Activated CD4-positive, alpha-beta T cell treated with anti-CD3 and anti-CD28 coated beads, Interleukin-2, amount 10 ng/mL, durations not matched to agents 24 days and 14 days (primary cell): ENCODE results near the gene ERGIC1. TPM values are rescaled to one million over a fixed set of nuclear protein-coding genes. Genes with fewer than 3 reads are reported as not detected.
A peak's percentile ranks its signal among the peaks of the same experiment; 100 is the strongest.

Experiments
- DNase-seq: peaks from one replicate; pipeline ENCODE4 v3.0.0; 2022
- H3K27ac Mint-ChIP-seq: one replicate; pipeline ENCODE4 v1.8.0; 2022; ENCODE audit warnings: mild to moderate bottlenecking, mixed read lengths
- H3K27me3 Mint-ChIP-seq: one replicate; pipeline ENCODE4 v1.8.0; 2022; ENCODE audit warnings: mixed read lengths
- H3K36me3 Mint-ChIP-seq: one replicate; pipeline ENCODE4 v1.8.0; 2022; ENCODE audit warnings: low read depth, mild to moderate bottlenecking, mixed read lengths
- H3K4me1 Mint-ChIP-seq: one replicate; pipeline ENCODE4 v1.8.0; 2021; ENCODE audit warnings: mixed read lengths
- H3K4me3 Mint-ChIP-seq: one replicate; pipeline ENCODE4 v1.8.0; 2022; ENCODE audit warnings: mild to moderate bottlenecking, moderate library complexity, mixed read lengths
- H3K9me3 Mint-ChIP-seq: one replicate; pipeline ENCODE4 v1.8.0; 2021; ENCODE audit warnings: mixed read lengths
- intact Hi-C: fragments of 100-400 bp; cut with micrococcal nuclease; formaldehyde crosslinking; loops from one replicate; pipeline ENCODE4 v1.15.1; 2023
- total RNA-seq: library from RNA; stranded (reverse); gene quantifications from 2 replicates; pipeline ENCODE4 v1.2.3, GENCODE V29; 2022

Gene ERGIC1
- total RNA-seq, 1 donor from 2014 or later: 47.3 TPM

- no peaks in the 10 kb centered on the region for H3K9me3 Mint-ChIP-seq
- no peak for DNase-seq
- peaks cover 2% of the 10 kb centered on the region for H3K36me3 Mint-ChIP-seq
- peaks cover 34% of the 10 kb centered on the region for H3K4me1 Mint-ChIP-seq
- no peaks in the 10 kb centered on the region for H3K27me3 Mint-ChIP-seq
- peak overlapping the region; percentile 8 for H3K27ac Mint-ChIP-seq
- intact Hi-C loops: no loop called here
- H3K4me3 Mint-ChIP-seq: no peak overlapping the region
Measured at GRCh38 chr5:172852490-172853354, 18.7 kb downstream of the ERGIC1 start.

- no peak for DNase-seq
- Mint-ChIP-seq H3K27me3 (no peaks in the 10 kb centered on the region), H3K9me3 (no peaks in the 10 kb centered on the region), H3K4me3 (no peak overlapping the region), H3K4me1 (peaks cover 34% of the 10 kb centered on the region), H3K27ac (peak overlapping the region; percentile 62), H3K36me3 (peaks cover 2% of the 10 kb centered on the region)
- intact Hi-C loops: no loop called here
Measured at GRCh38 chr5:172853355-172853975, 19.4 kb downstream of the ERGIC1 start.

GRCh38 chr5:172854451-172854871 lies 20.4 kb downstream of the ERGIC1 start:
- H3K4me1 Mint-ChIP-seq: peaks cover 28% of the 10 kb centered on the region
- H3K4me3 Mint-ChIP-seq: no peak overlapping the region
- H3K27ac Mint-ChIP-seq: peak overlapping the region; percentile 75

GRCh38 chr5:172854971-172855370 lies 20.9 kb downstream of the ERGIC1 start:
- H3K4me1 Mint-ChIP-seq: peaks cover 23% of the 10 kb centered on the region
- peaks cover 2% of the 10 kb centered on the region for H3K36me3 Mint-ChIP-seq
- H3K27ac Mint-ChIP-seq: peak overlapping the region; percentile 75
- intact Hi-C loops: no loop called here
- H3K4me3 Mint-ChIP-seq: no peak overlapping the region
- H3K9me3 Mint-ChIP-seq: no peaks in the 10 kb centered on the region
- H3K27me3 Mint-ChIP-seq: no peaks in the 10 kb centered on the region
- DNase-seq: no peak

More at GRCh38 chr5:172854451-172854871, 20.4 kb downstream of the ERGIC1 start:
- H3K36me3 Mint-ChIP-seq: peaks cover 2% of the 10 kb centered on the region
- intact Hi-C loops: no loop called here
- DNase-seq: no peak
- H3K27me3 Mint-ChIP-seq: no peaks in the 10 kb centered on the region
- no peaks in the 10 kb centered on the region for H3K9me3 Mint-ChIP-seq

GRCh38 chr5:172855597-172856292 lies 21.7 kb downstream of the ERGIC1 start:
- no peak for DNase-seq
- Mint-ChIP-seq H3K27ac (no peak overlapping the region), H3K27me3 (no peaks in the 10 kb centered on the region), H3K4me3 (no peak overlapping the region), H3K4me1 (peaks cover 23% of the 10 kb centered on the region), H3K36me3 (peaks cover 2% of the 10 kb centered on the region), H3K9me3 (no peaks in the 10 kb centered on the region)
- intact Hi-C loops: no loop called here

- Mint-ChIP-seq H3K36me3 (peaks cover 2% of the 10 kb centered on the region), H3K9me3 (no peaks in the 10 kb centered on the region), H3K4me1 (peaks cover 23% of the 10 kb centered on the region), H3K4me3 (no peak overlapping the region), H3K27ac (no peak overlapping the region), H3K27me3 (no peaks in the 10 kb centered on the region)
- no peak for DNase-seq
- intact Hi-C loops: no loop called here
Measured at GRCh38 chr5:172856336-172856735, 22.3 kb downstream of the ERGIC1 start.

GRCh38 chr5:172857982-172858381 lies 23.9 kb downstream of the ERGIC1 start:
- no peaks in the 10 kb centered on the region for H3K9me3 Mint-ChIP-seq
- H3K27ac Mint-ChIP-seq: no peak overlapping the region
- H3K27me3 Mint-ChIP-seq: no peaks in the 10 kb centered on the region
- intact Hi-C loops: no loop called here
- H3K4me3 Mint-ChIP-seq: no peak overlapping the region
- H3K4me1 Mint-ChIP-seq: peaks cover 16% of the 10 kb centered on the region
- no peak for DNase-seq
- H3K36me3 Mint-ChIP-seq: peaks cover 2% of the 10 kb centered on the region

GRCh38 chr5:172858511-172858989 lies 24.5 kb downstream of the ERGIC1 start:
- H3K27ac Mint-ChIP-seq: no peak overlapping the region
- no peak overlapping the region for H3K4me3 Mint-ChIP-seq
- peaks cover 2% of the 10 kb centered on the region for H3K36me3 Mint-ChIP-seq
- no peak for DNase-seq
- intact Hi-C loops: no loop called here
- H3K27me3 Mint-ChIP-seq: no peaks in the 10 kb centered on the region
- peaks cover 13% of the 10 kb centered on the region for H3K4me1 Mint-ChIP-seq
- no peaks in the 10 kb centered on the region for H3K9me3 Mint-ChIP-seq

- Mint-ChIP-seq H3K4me3 (no peak overlapping the region), H3K36me3 (peaks cover 2% of the 10 kb centered on the region), H3K27ac (no peak overlapping the region), H3K9me3 (no peaks in the 10 kb centered on the region), H3K27me3 (no peaks in the 10 kb centered on the region), H3K4me1 (peaks cover 6% of the 10 kb centered on the region)
- intact Hi-C loops: no loop called here
- DNase-seq: no peak
Measured at GRCh38 chr5:172858990-172859811, 25.1 kb downstream of the ERGIC1 start.

- DNase-seq: no peak
- Mint-ChIP-seq H3K36me3 (no peaks in the 10 kb centered on the region), H3K27me3 (no peaks in the 10 kb centered on the region), H3K27ac (no peak overlapping the region), H3K9me3 (no peaks in the 10 kb centered on the region), H3K4me1 (peaks cover 2% of the 10 kb centered on the region), H3K4me3 (no peak overlapping the region)
- intact Hi-C loops: no loop called here
Measured at GRCh38 chr5:172859966-172860365, 25.9 kb downstream of the ERGIC1 start.

GRCh38 chr5:172860520-172861443 lies 26.7 kb downstream of the ERGIC1 start:
- H3K9me3 Mint-ChIP-seq: no peaks in the 10 kb centered on the region
- H3K4me3 Mint-ChIP-seq: no peak overlapping the region
- no peaks in the 10 kb centered on the region for H3K27me3 Mint-ChIP-seq
- intact Hi-C loops: no loop called here
- DNase-seq: no peak
- no peak overlapping the region for H3K27ac Mint-ChIP-seq
- H3K36me3 Mint-ChIP-seq: no peaks in the 10 kb centered on the region
- H3K4me1 Mint-ChIP-seq: peaks cover 2% of the 10 kb centered on the region

- no peak for DNase-seq
- Mint-ChIP-seq H3K4me1 (peaks cover under 1% of the 10 kb centered on the region), H3K27me3 (no peaks in the 10 kb centered on the region), H3K9me3 (no peaks in the 10 kb centered on the region), H3K27ac (no peak overlapping the region), H3K4me3 (no peak overlapping the region), H3K36me3 (no peaks in the 10 kb centered on the region)
- intact Hi-C loops: no loop called here
Measured at GRCh38 chr5:172861461-172861860, 27.4 kb downstream of the ERGIC1 start.
